Ovary (tissue), 9 donors: ENCODE measurements around the gene ACO1. TPM values are rescaled to one million over a fixed set of nuclear protein-coding genes. Genes with fewer than 3 reads are reported as not detected.

Source experiments
- DNase-seq, 5 donors: peaks; one replicate each; pipeline ENCODE4 v3.0.0-alpha.2; 2019 to 2020
- H3K27ac ChIP-seq, 2 donors: fragments of 200-600 bp; one replicate each; pipeline versions ENCODE4 v1.5.1 to v1.8.0; 2019 to 2022
- H3K27me3 ChIP-seq: fragments of 200-600 bp; one replicate; pipeline ENCODE4 v1.8.0; 2022
- H3K36me3 ChIP-seq: fragments of 200-600 bp; sonication (generic); one replicate; pipeline ENCODE4 v1.5.1; 2019
- H3K4me1 ChIP-seq: one replicate; pipeline ENCODE4 v1.8.1; 2013; ENCODE audit warnings: mild to moderate bottlenecking, moderate library complexity; ENCODE audit not compliant: insufficient read depth
- H3K4me3 ChIP-seq: fragments of 200-600 bp; sonication (generic); one replicate; pipeline ENCODE4 v1.5.1; 2017
- H3K9me3 ChIP-seq, 2 donors: fragments of 200-600 bp in 1 of 2; sonication (generic) in 1 of 2; one replicate each; pipeline versions ENCODE4 v1.5.1 to v1.8.1; 2013 to 2019; ENCODE audit warnings: mild to moderate bottlenecking in 1 of 2, moderate library complexity in 1 of 2
- EP300 ChIP-seq: sonication (generic); formaldehyde crosslinking; IDR thresholded peaks from one replicate; pipeline ENCODE4 v1.6.1; 2017; ENCODE audit warnings: antibody characterized with exemption
- POLR2A ChIP-seq: fragments of 450-650 bp; IDR thresholded peaks from one replicate; pipeline ENCODE4 v1.6.1; 2017; ENCODE audit warnings: antibody characterized with exemption, mild to moderate bottlenecking, moderate library complexity
- WGBS, 3 donors: extraction: QIAGEN DNeasy Blood & Tissue Kit in 1 of 3; methylation state at CpG; one replicate each; pipeline versions ENCODE4 v1.1.5 to v1.1.7; 2013 to 2017; 5-methylcytosine and 5-hydroxymethylcytosine counted together
- intact Hi-C, 4 donors: fragments of 100-400 bp; cut with DNase I; formaldehyde crosslinking; loops; one replicate each; pipeline versions ENCODE4 v1.11.0 to v1.15.1; 2022 to 2023
- polyA plus RNA-seq, 2 donors: library from polyadenylated mRNA; stranded (reverse); fragments of 200-250 nt in 1 of 2; fragments of 350-450 nt in 1 of 2; fragmentation: Illumina TruSeq in 1 of 2; extraction: RNeasy Lipid Tissue Mini Kit (QIAGEN cat#74804) in 1 of 2; gene quantifications; one replicate each; pipeline ENCODE4 v1.2.3, GENCODE V29; 2013 to 2014
- total RNA-seq, 7 donors: library from RNA; depleted of rRNA in 2 of 7; stranded (reverse); fragments of >200 nt in 2 of 7; fragmentation: NEBNext Ultra II Directional in 3 of 7; extraction: Animal tissue kit (Norgen Biotek cat#: 25700) in 3 of 7; gene quantifications; one replicate each; pipeline versions ENCODE4 v1.1.0 to v1.2.4, GENCODE V29; 2016 to 2023
- TF ChIP-seq, protein P1 (sequence below), 3 donors: fragments of 450-650 bp in 2 of 3; fragments of 200-600 bp in 1 of 3; IDR thresholded peaks; one replicate each; pipeline versions ENCODE4 v1.5.1 to v1.8.0; 2016 to 2022; ENCODE audit warnings: antibody characterized with exemption in 3 of 3, mild to moderate bottlenecking in 1 of 3
- donor health status: DM: no; HTN: no; CAD: no; lungs with moderate emphysema.
- donor health status: DM: no; HTN: no; CAD: no.
- donor health status: Bipolar disorder and iron deficiency.
- donor health status: DM: yes; HTN: yes; CAD: no.
- donor health status: DM: no; HTN: no; CAD: no.
- donor health status: DM: yes; HTN: yes; CAD: no.

ACO1 gene
- total and polyA plus RNA-seq, 9 donors = 15.6 to 111 (median 30.5) TPM

DNA sequence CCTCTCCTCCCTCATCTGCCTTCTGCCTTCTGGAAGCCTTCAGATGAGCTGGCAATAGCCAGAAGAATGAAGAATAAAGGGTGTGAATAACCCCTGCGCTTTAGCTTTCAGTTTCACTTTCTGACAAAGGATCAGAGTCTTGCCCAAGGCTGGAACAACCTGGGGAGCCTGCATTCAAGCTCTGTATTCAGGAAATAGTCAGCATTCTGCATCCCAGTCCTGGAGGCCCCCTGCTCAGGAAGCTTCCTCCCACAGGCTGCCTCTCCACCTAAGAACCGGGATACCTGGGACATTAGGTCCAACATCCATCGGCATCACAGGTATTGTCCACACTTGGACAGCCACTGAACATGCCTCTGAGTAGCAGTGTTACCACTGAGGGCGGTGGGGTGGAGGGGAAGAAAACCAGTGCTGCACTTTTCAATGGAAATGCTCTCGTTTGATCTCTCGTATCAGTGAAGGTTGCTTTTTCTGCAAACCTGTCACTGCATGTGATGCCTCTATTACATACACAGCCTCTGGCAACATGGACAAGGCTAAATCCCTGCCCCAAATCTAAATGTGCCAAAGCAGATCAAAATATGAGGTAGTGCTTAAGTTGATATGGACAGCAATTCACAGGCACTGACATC, 39.8 kb upstream of the ACO1 start:
- H3K4me3 ChIP-seq = no peak overlapping the region
- no peaks in the 10 kb centered on the region for H3K27me3 ChIP-seq
- WGBS, 3 donors = 62 to 78% (median 65%) methylated on average over 6 of the region's 6 CpGs
- intact Hi-C loops = no loop called here
- TF ChIP-seq POLR2A (no peak), EP300 (no peak)
- TF ChIP-seq, protein P1, sequence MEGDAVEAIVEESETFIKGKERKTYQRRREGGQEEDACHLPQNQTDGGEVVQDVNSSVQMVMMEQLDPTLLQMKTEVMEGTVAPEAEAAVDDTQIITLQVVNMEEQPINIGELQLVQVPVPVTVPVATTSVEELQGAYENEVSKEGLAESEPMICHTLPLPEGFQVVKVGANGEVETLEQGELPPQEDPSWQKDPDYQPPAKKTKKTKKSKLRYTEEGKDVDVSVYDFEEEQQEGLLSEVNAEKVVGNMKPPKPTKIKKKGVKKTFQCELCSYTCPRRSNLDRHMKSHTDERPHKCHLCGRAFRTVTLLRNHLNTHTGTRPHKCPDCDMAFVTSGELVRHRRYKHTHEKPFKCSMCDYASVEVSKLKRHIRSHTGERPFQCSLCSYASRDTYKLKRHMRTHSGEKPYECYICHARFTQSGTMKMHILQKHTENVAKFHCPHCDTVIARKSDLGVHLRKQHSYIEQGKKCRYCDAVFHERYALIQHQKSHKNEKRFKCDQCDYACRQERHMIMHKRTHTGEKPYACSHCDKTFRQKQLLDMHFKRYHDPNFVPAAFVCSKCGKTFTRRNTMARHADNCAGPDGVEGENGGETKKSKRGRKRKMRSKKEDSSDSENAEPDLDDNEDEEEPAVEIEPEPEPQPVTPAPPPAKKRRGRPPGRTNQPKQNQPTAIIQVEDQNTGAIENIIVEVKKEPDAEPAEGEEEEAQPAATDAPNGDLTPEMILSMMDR (IDR thresholded peaks at IDR 0.05) = no peak
- H3K9me3 ChIP-seq = no peaks in the 10 kb centered on the region
- no peak for DNase-seq
- H3K27ac ChIP-seq = no peak overlapping the region
- H3K4me1 ChIP-seq = no peaks in the 10 kb centered on the region
- H3K36me3 ChIP-seq = no peaks in the 10 kb centered on the region

DNA sequence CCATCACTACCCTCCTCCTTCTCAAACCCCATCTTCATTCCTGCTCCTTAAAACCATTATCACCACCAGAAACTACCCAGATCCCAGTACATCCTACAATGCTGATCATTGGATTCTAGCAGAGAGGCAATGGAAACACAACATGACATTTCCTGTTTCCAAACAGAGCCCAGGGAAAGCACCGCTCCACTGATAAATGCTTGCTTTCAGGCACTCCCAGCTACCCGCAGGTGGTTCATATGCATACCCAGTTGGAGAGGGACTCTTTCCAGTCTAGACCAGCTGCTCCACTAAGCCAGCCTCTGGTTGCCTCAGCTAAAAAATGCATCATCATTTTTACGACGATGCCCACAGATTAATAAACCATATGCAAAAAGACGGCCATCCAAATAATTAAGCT, 39.2 kb upstream of the ACO1 start:
- Histone ChIP-seq H3K36me3 (no peaks in the 10 kb centered on the region), H3K27ac (no peak overlapping the region), H3K4me3 (no peak overlapping the region), H3K27me3 (no peaks in the 10 kb centered on the region), H3K9me3 (no peaks in the 10 kb centered on the region), H3K4me1 (no peaks in the 10 kb centered on the region)
- no peak for DNase-seq
- intact Hi-C loops = no loop called here
- TF ChIP-seq EP300 (no peak), POLR2A (no peak)
- 52 to 71% (median 69%) methylated on average over 5 of the region's 5 CpGs for WGBS, 3 donors

DNA sequence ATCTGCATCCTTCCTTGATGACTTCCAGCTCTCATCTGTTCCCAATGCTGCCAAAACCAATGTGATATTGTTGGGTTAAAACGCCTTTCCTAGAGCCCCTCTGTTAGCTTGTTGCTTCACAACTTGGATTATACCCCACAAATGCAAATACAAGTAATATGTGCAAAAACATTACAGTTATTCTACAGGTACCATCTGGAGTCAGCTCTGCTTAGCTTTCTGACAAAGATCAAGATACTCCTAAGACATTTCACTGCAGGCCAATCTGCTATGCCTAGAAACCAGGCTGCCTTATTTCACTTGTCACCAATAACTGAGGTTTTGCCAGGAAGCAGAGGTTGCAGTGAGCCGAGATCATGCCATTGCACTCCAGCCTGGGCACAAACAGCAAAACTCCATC, 36.9 kb upstream of the ACO1 start:
- intact Hi-C loops = no loop called here
- 88 to 90% (median 89%) methylated on average over 2 of the region's 2 CpGs for WGBS, 3 donors
- H3K4me1 ChIP-seq = no peaks in the 10 kb centered on the region
- no peaks in the 10 kb centered on the region for H3K27me3 ChIP-seq
- no peak for DNase-seq
- no peak for TF ChIP-seq EP300
- TF ChIP-seq POLR2A = no peak
- TF ChIP-seq, protein P1 (IDR thresholded peaks at IDR 0.05) = no peak
- no peaks in the 10 kb centered on the region for H3K9me3 ChIP-seq
- no peak overlapping the region for H3K4me3 ChIP-seq
- no peak overlapping the region for H3K27ac ChIP-seq
- no peaks in the 10 kb centered on the region for H3K36me3 ChIP-seq

DNA sequence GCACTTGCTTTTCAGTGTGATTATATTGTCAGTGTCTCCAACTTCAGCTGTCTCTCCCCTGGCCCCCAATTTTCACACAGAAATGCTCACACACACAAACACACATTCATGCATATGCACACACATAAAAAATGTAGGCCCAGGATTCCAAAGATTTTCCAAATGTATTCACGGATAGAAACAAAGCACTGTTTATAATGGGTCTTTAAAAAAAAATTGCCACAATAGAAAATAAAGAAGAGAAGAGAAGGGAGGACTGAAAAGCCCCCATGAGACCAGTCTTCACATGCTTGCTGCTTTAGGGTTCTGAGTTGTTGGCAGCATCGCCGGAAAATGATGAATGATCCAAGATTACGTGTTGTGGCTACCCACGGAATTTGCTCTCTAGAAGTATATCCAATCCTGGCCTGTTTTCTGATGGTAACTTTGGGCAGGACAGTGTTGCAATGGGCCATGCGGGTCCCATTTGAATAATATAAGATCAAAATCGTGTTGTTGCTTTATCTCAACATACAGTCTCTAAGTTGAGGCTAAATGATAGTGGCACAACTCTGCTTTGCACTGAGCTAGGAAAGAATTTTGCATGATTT, 36.2 kb upstream of the ACO1 start:
- Histone ChIP-seq H3K4me1 (no peaks in the 10 kb centered on the region), H3K27ac (no peak overlapping the region), H3K9me3 (no peaks in the 10 kb centered on the region), H3K27me3 (no peaks in the 10 kb centered on the region), H3K36me3 (no peaks in the 10 kb centered on the region), H3K4me3 (no peak overlapping the region)
- 66 to 75% (median 71%) methylated on average over 7 of the region's 7 CpGs for WGBS, 3 donors
- TF ChIP-seq EP300 (no peak), POLR2A (no peak)
- TF ChIP-seq, protein P1 (IDR thresholded peaks at IDR 0.05) = no peak
- intact Hi-C loops = no loop called here
- DNase-seq = no peak

DNA sequence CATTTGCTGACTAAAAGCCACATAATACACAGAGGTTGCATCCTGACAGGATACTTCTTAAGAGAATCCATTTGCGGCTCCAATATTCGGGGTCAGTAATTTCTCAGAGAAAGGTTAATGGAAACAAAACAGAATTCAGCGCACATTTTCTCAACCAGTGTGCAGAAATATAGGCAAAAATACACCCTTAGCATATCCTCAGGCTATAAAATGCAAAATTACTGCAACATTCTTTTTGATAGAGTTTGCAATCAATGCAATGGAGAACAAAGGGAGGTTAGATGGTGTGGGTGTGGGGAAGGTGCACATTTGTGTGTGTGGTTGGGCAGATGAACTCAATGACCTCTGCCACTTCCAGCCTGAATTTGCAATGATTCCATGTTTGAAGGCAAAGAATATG, 35.4 kb upstream of the ACO1 start:
- intact Hi-C loops = no loop called here

More for the DNA sequence above, 35.4 kb upstream of the ACO1 start:
- H3K27ac ChIP-seq = no peak overlapping the region
- WGBS, 3 donors = 71 to 85% (median 83%) methylated on average over 3 of the region's 3 CpGs
- TF ChIP-seq POLR2A (no peak), EP300 (no peak)
- TF ChIP-seq, protein P1 (IDR thresholded peaks at IDR 0.05) = no peak
- no peaks in the 10 kb centered on the region for H3K9me3 ChIP-seq
- H3K36me3 ChIP-seq = no peaks in the 10 kb centered on the region
- no peaks in the 10 kb centered on the region for H3K4me1 ChIP-seq
- no peaks in the 10 kb centered on the region for H3K27me3 ChIP-seq
- H3K4me3 ChIP-seq = no peak overlapping the region
- DNase-seq = no peak
